Umbilical cord (tissue), 2 donors: Measurements from ENCODE around the gene FNDC8. TPM values are rescaled to one million over a fixed set of nuclear protein-coding genes. Genes with fewer than 3 reads are reported as not detected.
"Not testable (repeated sequence)": the region's sequence is repeated elsewhere in the genome, so short reads cannot be mapped to it uniquely, and the experiment has no call there.

Source experiments
- DNase-seq: peaks from one replicate; pipeline ENCODE4 v3.0.0-alpha.2; 2015; ENCODE audit warnings: low spot score
- total RNA-seq: library from RNA; depleted of rRNA; stranded (reverse); fragments of >200 nt; gene quantifications from one replicate; pipeline ENCODE4 v1.2.3, GENCODE V29; 2014; ENCODE audit warnings: low replicate concordance; ENCODE audit not compliant: insufficient read depth

FNDC8 gene
- total RNA-seq, 1 donor from 2014 or later = not detected

- DNase-seq = no peak
Measured at GRCh38 chr17:35169835-35170363, 48.5 kb downstream of the FNDC8 start.

- no peak for DNase-seq
Measured at GRCh38 chr17:35170968-35171771, 49.8 kb downstream of the FNDC8 start.

- DNase-seq = no peak
Measured at GRCh38 chr17:35171834-35172233, 50.4 kb downstream of the FNDC8 start.

- not testable (repeated sequence) for DNase-seq
Measured at GRCh38 chr17:35172321-35172720, 50.9 kb downstream of the FNDC8 start.

GRCh38 chr17:35174835-35175334 is 53.5 kb downstream of the FNDC8 start:
- no peak for DNase-seq

- no peak for DNase-seq
Measured at GRCh38 chr17:35175638-35176415, 54.4 kb downstream of the FNDC8 start.

GRCh38 chr17:35176897-35177296 is 55.5 kb downstream of the FNDC8 start:
- DNase-seq = no peak

- not testable (repeated sequence) for DNase-seq
Measured at GRCh38 chr17:35179379-35179778, 58.0 kb downstream of the FNDC8 start.

Other genes with a start within 250 kb of the FNDC8 start
- 6.0 TPM for gene CCT6B, start 160.2 kb upstream of the FNDC8 start, total RNA-seq
- gene ZNF830, start 160.1 kb upstream of the FNDC8 start, total RNA-seq = 17.1 TPM
- gene LIG3, start 141.1 kb upstream of the FNDC8 start, total RNA-seq = 28.9 TPM
- 6.3 TPM for gene RFFL, start 57.9 kb upstream of the FNDC8 start, total RNA-seq
- gene RAD51D, start 1.8 kb upstream of the FNDC8 start, total RNA-seq = 3.4 TPM
- gene NLE1, start 20.7 kb downstream of the FNDC8 start, total RNA-seq = 17.6 TPM
- gene UNC45B, start 26.2 kb downstream of the FNDC8 start, total RNA-seq = 0.24 TPM
- 0.48 TPM for gene SLC35G3, start 72.8 kb downstream of the FNDC8 start, total RNA-seq
- 19.0 TPM for gene SLFN5, start 121.5 kb downstream of the FNDC8 start, total RNA-seq